Kidney (tissue), 14 donors: Measurements from ENCODE around the gene PTPRN. TPM values are rescaled to one million over a fixed set of nuclear protein-coding genes. Genes with fewer than 3 reads are reported as not detected.
"Not testable (repeated sequence)": the region's sequence is repeated elsewhere in the genome, so short reads cannot be mapped to it uniquely, and the experiment has no call there.

Experiments
- DNase-seq, 5 donors: peaks; one replicate each; pipeline ENCODE4 v3.0.0-alpha.2; 2013 to 2020
- FAIRE-seq: peaks from 2 replicates; lab custom pipeline; 2012; peaks lifted over from hg19 to GRCh38; lab: Jason Lieb, UNC
- H3K27ac ChIP-seq, 2 donors: one replicate each; pipeline ENCODE4 v1.7.0; 2013; ENCODE audit warnings: low read depth in 2 of 2, low read length in 2 of 2, inconsistent platforms in 1 of 2
- H3K27me3 ChIP-seq: one replicate; pipeline ENCODE4 v1.7.1; 2013; ENCODE audit warnings: low read length, inconsistent platforms; ENCODE audit not compliant: control insufficient read depth, insufficient read depth
- H3K36me3 ChIP-seq, 3 donors: one replicate each; pipeline versions ENCODE4 v1.7.0 to v1.7.1; 2013; ENCODE audit warnings: low read length in 3 of 3, control low read depth in 1 of 3, inconsistent platforms in 1 of 3; ENCODE audit not compliant: insufficient read depth in 3 of 3, control insufficient read depth in 2 of 3
- H3K4me1 ChIP-seq, 3 donors: one replicate each; pipeline versions ENCODE4 v1.7.0 to v1.7.1; 2013; ENCODE audit warnings: low read length in 3 of 3, inconsistent platforms in 1 of 3, low read depth in 1 of 3; ENCODE audit not compliant: control insufficient read depth in 2 of 3, insufficient read depth in 2 of 3
- H3K4me3 ChIP-seq, 3 donors: one replicate each; pipeline versions ENCODE4 v1.7.0 to v1.8.1; 2013; ENCODE audit warnings: low read length in 3 of 3, control low read depth in 1 of 3, inconsistent platforms in 1 of 3
- H3K9ac ChIP-seq, 3 donors: one replicate each; pipeline versions ENCODE4 v1.7.0 to v1.7.1; 2013; ENCODE audit warnings: low read length in 3 of 3, control low read depth in 1 of 3, inconsistent platforms in 1 of 3
- H3K9me3 ChIP-seq, 3 donors: one replicate each; pipeline versions ENCODE4 v1.7.0 to v1.7.1; 2013; ENCODE audit warnings: low read length in 3 of 3, control low read depth in 1 of 3, inconsistent platforms in 1 of 3; ENCODE audit not compliant: control insufficient read depth in 2 of 3, insufficient read depth in 1 of 3
- CTCF ChIP-seq: IDR thresholded peaks from 3 replicates; pipeline ENCODE4 v1.5.1; 2012; ENCODE audit warnings: mild to moderate bottlenecking, moderate library complexity, borderline replicate concordance; ENCODE audit not compliant: insufficient read depth; ENCODE audit errors: extremely low read depth
- intact Hi-C: fragments of 100-400 bp; cut with DNase I; formaldehyde crosslinking; loops from one replicate; pipeline ENCODE4 v1.11.1; 2022
- polyA plus RNA-seq: library from polyadenylated mRNA; stranded (reverse); fragments of 350-450 nt; fragmentation: Illumina TruSeq; extraction: RNeasy Lipid Tissue Mini Kit (QIAGEN cat#74804); gene quantifications from one replicate; pipeline ENCODE4 v1.2.3, GENCODE V29; 2014; ENCODE audit warnings: low read depth, low replicate concordance; ENCODE audit not compliant: insufficient read depth
- total RNA-seq: library from RNA; stranded (reverse); fragmentation: NEBNext Ultra II Directional; extraction: Animal tissue kit (Norgen Biotek cat#: 25700); gene quantifications from one replicate; pipeline ENCODE4 v1.2.1, GENCODE V29; 2021
- donor health status: control.
- donor health status: control.
- donor health status: control.
- donor health status: control.
- donor health status: control.
- donor health status: DM: yes; HTN: yes; CAD: no.
- donor health status: Normal renal cell carcinoma (clear cell type).

The PTPRN gene
- total and polyA plus RNA-seq, 2 donors from 2014 or later, result not detected

GRCh38 chr2:219314804-219315468, 5.7 kb upstream of the PTPRN start:
- H3K36me3 ChIP-seq, result no peaks in the 10 kb centered on the region
- no peaks in the 10 kb centered on the region for H3K4me1 ChIP-seq
- no peak overlapping the region for H3K27ac ChIP-seq
- H3K27me3 ChIP-seq, result peaks cover 5% of the 10 kb centered on the region
- H3K9me3 ChIP-seq, result no peaks in the 10 kb centered on the region
- FAIRE-seq (no peak), DNase-seq (no peak)
- H3K4me3 ChIP-seq, result no peak overlapping the region
- H3K9ac ChIP-seq, result no peak overlapping the region
- TF ChIP-seq CTCF, result no peak
- intact Hi-C loops, result no loop called here

- FAIRE-seq, intact Hi-C loops, H3K27ac ChIP-seq, H3K36me3 ChIP-seq, H3K9me3 ChIP-seq, DNase-seq, H3K4me3 ChIP-seq, H3K9ac ChIP-seq, H3K4me1 ChIP-seq: not testable (repeated sequence)
- H3K27me3 ChIP-seq, result peaks cover 14% of the 10 kb centered on the region
Measured at GRCh38 chr2:219312683-219313263, 3.6 kb upstream of the PTPRN start.

GRCh38 chr2:219308142-219309101, 779 bp downstream of the PTPRN start:
- DNase-seq, result peak in 4 of 5 donors; percentile 79 to 90 (median 85)
- intact Hi-C loops, result no loop called here
- FAIRE-seq, result no peak
- Histone ChIP-seq H3K4me3 (no peak overlapping the region), H3K36me3 (no peaks in the 10 kb centered on the region), H3K27me3 (peaks cover 14% of the 10 kb centered on the region), H3K9me3 (no peaks in the 10 kb centered on the region), H3K9ac (no peak overlapping the region), H3K27ac (no peak overlapping the region), H3K4me1 (no peaks in the 10 kb centered on the region)
- no peak for TF ChIP-seq CTCF

DNA sequence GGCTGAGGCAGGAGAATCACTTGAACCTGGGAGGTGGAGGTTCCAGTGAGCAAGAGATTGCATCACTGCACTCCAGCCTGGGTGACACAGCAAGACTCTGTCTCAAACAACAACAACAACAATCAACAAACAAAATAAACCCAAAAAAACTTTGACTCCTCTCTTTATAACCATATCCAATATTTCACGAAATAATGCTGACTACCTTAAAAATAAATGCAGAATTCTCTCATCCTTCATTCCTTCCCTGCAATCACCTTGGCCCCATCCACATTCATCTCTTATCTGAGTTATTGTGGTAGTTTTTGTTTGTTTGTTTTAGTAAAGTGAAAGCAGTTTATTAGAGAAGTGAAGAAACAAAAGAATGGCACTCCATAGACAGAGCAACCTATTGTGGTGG, 3.2 kb downstream of the PTPRN start:
- intact Hi-C loops, result no loop called here
- H3K27me3 ChIP-seq, result peaks cover 14% of the 10 kb centered on the region
- no peak overlapping the region for H3K27ac ChIP-seq

More for the DNA sequence above, 3.2 kb downstream of the PTPRN start:
- FAIRE-seq (no peak), DNase-seq (no peak)
- no peak overlapping the region for H3K4me3 ChIP-seq
- no peak for TF ChIP-seq CTCF
- H3K9ac ChIP-seq, result no peak overlapping the region
- no peaks in the 10 kb centered on the region for H3K4me1 ChIP-seq
- H3K9me3 ChIP-seq, result no peaks in the 10 kb centered on the region
- H3K36me3 ChIP-seq, result no peaks in the 10 kb centered on the region
